Epithelial cell of esophagus (primary cell): ENCODE results near the gene ASXL1.
"Not testable (repeated sequence)": the region's sequence is repeated elsewhere in the genome, so short reads cannot be mapped to it uniquely, and the experiment has no call there.

Experiments used
- DNase-seq: peaks from one replicate; pipeline ENCODE4 v3.0.0; 2010; ENCODE audit warnings: low read depth
- H3K4me3 ChIP-seq: 2 replicates; pipeline ENCODE4 v1.5.1; 2011; ENCODE audit warnings: mild to moderate bottlenecking, low read length, control low read depth
- TF ChIP-seq, protein P1 (sequence below): IDR thresholded peaks from 2 replicates; pipeline ENCODE4 v1.5.1; 2011; ENCODE audit warnings: low read depth, mild to moderate bottlenecking, low read length, control low read depth, inconsistent platforms; ENCODE audit not compliant: insufficient read depth; ENCODE audit errors: missing control alignments

Gene ASXL1

DNA sequence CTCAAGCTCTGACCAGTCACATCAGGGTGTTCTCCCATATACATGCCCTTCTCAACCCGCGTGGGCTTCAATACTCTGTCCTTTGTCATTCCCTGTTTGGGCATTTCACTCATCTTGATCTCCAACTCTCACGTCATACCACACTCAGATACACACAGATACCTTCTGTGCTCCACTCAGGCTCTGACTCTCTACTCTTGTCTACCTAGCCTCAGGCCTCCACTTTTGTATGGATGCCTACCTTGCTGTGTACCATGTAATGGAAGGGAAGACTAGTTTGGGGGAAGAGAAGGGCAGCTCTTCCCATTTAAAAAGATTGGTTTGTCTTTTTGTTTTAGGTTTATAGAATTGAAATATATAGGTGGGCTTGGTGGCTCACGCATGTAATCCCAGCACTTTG, 48.6 kb downstream of the ASXL1 start:
- TF ChIP-seq, protein P1, sequence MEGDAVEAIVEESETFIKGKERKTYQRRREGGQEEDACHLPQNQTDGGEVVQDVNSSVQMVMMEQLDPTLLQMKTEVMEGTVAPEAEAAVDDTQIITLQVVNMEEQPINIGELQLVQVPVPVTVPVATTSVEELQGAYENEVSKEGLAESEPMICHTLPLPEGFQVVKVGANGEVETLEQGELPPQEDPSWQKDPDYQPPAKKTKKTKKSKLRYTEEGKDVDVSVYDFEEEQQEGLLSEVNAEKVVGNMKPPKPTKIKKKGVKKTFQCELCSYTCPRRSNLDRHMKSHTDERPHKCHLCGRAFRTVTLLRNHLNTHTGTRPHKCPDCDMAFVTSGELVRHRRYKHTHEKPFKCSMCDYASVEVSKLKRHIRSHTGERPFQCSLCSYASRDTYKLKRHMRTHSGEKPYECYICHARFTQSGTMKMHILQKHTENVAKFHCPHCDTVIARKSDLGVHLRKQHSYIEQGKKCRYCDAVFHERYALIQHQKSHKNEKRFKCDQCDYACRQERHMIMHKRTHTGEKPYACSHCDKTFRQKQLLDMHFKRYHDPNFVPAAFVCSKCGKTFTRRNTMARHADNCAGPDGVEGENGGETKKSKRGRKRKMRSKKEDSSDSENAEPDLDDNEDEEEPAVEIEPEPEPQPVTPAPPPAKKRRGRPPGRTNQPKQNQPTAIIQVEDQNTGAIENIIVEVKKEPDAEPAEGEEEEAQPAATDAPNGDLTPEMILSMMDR, result no peak
- H3K4me3 ChIP-seq, result no peak overlapping the region
- DNase-seq, result no peak

DNA sequence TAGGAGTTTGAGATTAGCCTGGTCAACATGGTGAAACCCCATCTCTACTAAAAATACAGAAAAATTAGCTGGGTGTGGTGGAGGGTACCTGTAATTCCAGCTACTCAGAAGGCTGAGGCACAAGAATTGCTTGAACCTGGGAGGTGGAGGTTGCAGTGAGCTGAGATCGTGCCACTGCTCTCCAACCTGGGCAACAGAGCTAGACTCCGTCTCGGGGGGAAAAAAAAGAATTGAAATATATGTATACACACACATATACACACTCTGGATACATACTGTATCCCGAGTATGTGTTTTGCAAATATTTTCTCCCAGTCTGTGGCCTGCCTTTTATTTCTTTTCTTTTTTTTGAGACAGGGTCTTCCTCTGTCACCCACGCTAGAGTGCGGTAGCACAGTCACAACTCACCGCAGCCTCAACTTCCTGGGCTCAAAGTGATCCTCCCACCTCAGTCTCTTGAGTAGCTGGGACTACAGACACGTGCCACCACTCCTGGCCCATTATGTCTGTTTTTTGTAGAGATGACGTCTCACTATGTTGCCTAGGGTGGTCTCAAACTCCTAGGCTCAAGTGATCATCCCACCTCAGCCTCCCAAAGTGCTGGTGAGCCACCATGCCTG, 49.1 kb downstream of the ASXL1 start:
- not testable (repeated sequence) for DNase-seq

DNA sequence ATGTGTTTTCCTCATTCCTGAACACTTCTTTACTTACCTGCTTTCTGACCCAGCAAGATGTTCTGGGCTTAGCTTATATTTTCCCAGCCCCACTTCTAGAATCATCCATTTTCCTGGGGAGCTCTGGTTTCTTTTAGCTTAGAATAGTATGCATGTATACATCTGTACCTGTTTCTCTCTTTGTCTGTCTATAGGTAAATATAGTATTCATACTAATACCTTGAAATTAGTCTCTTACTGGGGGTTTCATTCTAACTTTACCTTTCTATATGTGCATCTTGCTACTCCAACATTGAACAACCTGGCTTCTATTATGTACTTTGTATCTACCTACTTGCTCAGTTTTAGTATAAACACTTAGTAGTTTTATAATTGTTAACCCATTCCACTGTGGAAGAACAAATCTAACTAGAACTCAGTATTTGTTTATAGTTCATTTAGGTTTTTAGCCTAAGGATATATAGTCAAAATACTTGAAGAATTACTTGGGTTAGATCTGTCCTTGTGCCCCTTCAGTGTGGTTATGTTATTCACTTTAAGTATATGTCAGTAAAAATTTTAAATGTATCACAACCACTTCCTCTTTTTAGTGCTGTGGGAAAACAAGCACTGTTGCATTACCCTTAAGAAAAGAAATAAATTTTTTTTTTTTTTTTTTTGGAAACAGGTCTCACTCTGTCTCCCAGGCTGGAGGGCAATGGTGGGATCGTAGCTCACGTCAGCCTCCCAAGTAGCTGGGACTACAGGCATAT, 54.0 kb downstream of the ASXL1 start:
- H3K4me3 ChIP-seq, result no peak overlapping the region
- DNase-seq, result no peak
- TF ChIP-seq, protein P1, result no peak

More for the DNA sequence above, 49.1 kb downstream of the ASXL1 start:
- not testable (repeated sequence) for H3K4me3 ChIP-seq

DNA sequence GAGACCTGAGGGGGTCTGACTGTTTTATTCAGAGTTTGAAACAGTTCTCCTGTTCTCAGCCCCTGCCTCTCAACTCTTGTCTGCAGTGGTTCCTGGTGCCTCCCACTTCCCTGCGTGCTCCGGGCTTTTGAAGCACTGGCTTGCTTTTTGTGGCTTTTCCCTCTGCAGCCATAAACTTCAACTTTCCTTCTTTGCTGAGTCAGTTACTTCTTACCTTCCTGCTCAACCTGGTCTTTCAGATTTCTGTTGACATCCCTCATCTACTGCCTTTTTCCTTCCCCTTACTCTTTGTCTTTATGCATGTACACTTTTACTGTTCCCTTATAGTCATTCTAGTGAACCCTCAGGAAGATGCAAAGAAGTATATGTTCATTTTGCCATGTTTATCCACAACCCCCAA, 57.4 kb downstream of the ASXL1 start:
- no peak overlapping the region for H3K4me3 ChIP-seq
- TF ChIP-seq, protein P1, result no peak
- DNase-seq, result no peak

DNA sequence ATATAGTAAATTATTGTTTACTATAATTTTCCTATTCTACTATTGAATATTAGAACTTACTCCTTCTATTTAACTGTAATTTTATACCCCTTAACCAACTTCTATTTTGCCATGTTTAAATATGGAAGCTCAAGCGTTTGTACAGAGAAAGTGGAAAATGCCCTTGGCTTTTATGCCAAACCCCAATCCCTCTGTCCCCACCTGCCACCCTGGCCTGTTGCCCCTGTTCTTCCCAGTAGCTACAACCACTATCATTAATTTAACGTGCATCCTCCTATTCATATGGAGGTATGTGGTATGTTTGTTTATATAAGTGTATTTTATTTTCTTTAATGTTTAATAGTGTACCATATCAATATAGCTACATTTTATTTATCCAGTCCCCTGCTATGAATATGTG, 58.1 kb downstream of the ASXL1 start:
- no peak overlapping the region for H3K4me3 ChIP-seq
- TF ChIP-seq, protein P1, result no peak
- DNase-seq, result no peak

DNA sequence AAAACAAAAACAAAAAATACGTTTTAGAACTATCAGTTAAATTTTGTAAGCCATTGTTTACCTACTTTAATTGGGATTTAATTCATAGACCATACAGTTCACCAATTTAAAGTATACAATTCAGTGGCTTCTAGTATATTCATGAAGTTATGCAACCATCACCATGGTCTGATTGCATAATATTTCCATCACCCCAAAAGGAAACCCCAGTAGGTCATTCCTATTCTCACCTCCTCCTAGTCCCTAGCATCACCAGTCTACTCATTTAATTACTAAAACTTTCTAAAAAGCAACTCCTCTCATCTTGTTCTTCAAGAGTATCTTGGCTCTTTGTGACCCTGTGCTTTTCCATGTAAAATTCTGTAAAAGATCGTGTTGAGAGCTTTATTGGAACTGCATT, 60.2 kb downstream of the ASXL1 start:
- no peak overlapping the region for H3K4me3 ChIP-seq
- no peak for DNase-seq
- TF ChIP-seq, protein P1, result no peak

DNA sequence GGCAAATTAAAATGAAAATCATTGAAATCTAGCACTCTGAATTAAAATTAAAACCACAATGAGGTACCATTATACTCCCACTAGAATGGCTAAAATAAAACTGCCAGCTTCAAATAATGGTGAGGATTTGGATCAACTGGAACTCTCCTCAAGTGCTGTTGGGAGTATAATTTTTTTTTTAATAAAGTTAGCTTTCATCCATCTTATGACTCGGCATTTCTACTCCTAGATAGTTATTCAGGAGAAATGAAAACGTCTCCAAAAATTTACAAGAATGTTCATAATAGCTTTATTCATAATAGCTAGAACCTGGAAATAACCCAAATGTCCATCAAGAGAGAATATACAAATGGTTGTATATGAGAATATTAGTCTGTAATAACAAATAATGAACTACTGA, 63.2 kb downstream of the ASXL1 start:
- TF ChIP-seq, protein P1, result no peak
- H3K4me3 ChIP-seq, result no peak overlapping the region
- DNase-seq, result no peak
